B cell (primary cell): ENCODE data around the gene ANTXR1.

Source experiments
- EZH2 ChIP-seq: IDR thresholded peaks from 2 replicates; pipeline ENCODE4 v1.6.1; 2012; ENCODE audit warnings: borderline replicate concordance, low read depth, mild to moderate bottlenecking, moderate library complexity, low read length; ENCODE audit not compliant: insufficient read depth, poor library complexity, severe bottlenecking
- TF ChIP-seq, protein P1 (sequence below): fragments of 200-600 bp; IDR thresholded peaks from one replicate; pipeline ENCODE4 v1.8.0; 2022; ENCODE audit warnings: antibody characterized with exemption, mild to moderate bottlenecking

DNA sequence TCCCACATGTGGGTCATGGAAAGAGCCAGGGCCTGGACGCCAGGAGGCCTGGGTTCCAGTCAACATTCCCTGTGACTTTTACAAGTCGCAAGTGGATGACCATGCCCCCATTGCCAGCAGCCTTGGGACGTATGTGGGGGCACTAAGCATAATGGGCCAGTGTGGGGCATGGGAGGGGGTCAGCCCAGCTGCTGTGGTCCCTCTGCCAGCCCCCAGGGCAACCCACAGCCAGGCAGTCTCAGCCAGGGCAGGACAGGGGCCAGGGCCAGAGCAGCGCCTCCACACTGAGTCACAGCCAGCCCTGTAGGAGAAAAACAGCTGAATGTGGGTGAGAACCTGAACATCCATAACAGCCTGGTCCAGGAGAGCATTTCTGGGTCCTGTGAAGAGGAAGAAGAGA is 200.8 kb downstream of the ANTXR1 start:
- TF ChIP-seq, protein P1, sequence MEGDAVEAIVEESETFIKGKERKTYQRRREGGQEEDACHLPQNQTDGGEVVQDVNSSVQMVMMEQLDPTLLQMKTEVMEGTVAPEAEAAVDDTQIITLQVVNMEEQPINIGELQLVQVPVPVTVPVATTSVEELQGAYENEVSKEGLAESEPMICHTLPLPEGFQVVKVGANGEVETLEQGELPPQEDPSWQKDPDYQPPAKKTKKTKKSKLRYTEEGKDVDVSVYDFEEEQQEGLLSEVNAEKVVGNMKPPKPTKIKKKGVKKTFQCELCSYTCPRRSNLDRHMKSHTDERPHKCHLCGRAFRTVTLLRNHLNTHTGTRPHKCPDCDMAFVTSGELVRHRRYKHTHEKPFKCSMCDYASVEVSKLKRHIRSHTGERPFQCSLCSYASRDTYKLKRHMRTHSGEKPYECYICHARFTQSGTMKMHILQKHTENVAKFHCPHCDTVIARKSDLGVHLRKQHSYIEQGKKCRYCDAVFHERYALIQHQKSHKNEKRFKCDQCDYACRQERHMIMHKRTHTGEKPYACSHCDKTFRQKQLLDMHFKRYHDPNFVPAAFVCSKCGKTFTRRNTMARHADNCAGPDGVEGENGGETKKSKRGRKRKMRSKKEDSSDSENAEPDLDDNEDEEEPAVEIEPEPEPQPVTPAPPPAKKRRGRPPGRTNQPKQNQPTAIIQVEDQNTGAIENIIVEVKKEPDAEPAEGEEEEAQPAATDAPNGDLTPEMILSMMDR: no peak
- no peak for TF ChIP-seq EZH2
